ENCODE measurements around the gene LGALS8. TPM values are rescaled to one million over a fixed set of nuclear protein-coding genes. Genes with fewer than 3 reads are reported as not detected.

The LGALS8 gene
- total RNA-seq, 3 donors from 2014 or later (not counting 1 experiment from before 2014, with no cell fraction given) = 90.5 to 129 (median 114) TPM

- Mint-ChIP-seq H3K9me3 (no peaks in the 10 kb centered on the region), H3K4me3 (no peak overlapping the region), H3K4me1 (peaks cover 7% of the 10 kb centered on the region in 2 donors), H3K36me3 (no peaks in the 10 kb centered on the region), H3K27ac (no peak overlapping the region), H3K27me3 (ENCODE audit: low read depth in 2 of 2) (peaks cover 2 to 8% of the 10 kb centered on the region in 2 donors)
- H3K27ac ChIP-seq (ENCODE audit: low read length) = no peak overlapping the region
- no peak overlapping the region for H3K4me3 ChIP-seq (ENCODE audit: low read length)
- intact Hi-C loops (cut with micrococcal nuclease) = no loop called here
- no peak for DNase-seq
- no peaks in the 10 kb centered on the region for H3K36me3 ChIP-seq (ENCODE audit: control insufficient read depth, insufficient read depth, low read length)
- 98% methylated on average over 5 of the region's 5 CpGs for whole genome bisulfite sequencing (ENCODE audit: insufficient coverage)
- no peaks in the 10 kb centered on the region for H3K9me3 ChIP-seq (ENCODE audit: control insufficient read depth, insufficient read depth, low read length)
- H3K4me1 ChIP-seq (ENCODE audit: control insufficient read depth, insufficient read depth, low read length) = peaks cover 8% of the 10 kb centered on the region
- no peak for ATAC-seq
- no peaks in the 10 kb centered on the region for H3K27me3 ChIP-seq (ENCODE audit: control insufficient read depth, insufficient read depth, low read length)
- TF ChIP-seq, protein P1, sequence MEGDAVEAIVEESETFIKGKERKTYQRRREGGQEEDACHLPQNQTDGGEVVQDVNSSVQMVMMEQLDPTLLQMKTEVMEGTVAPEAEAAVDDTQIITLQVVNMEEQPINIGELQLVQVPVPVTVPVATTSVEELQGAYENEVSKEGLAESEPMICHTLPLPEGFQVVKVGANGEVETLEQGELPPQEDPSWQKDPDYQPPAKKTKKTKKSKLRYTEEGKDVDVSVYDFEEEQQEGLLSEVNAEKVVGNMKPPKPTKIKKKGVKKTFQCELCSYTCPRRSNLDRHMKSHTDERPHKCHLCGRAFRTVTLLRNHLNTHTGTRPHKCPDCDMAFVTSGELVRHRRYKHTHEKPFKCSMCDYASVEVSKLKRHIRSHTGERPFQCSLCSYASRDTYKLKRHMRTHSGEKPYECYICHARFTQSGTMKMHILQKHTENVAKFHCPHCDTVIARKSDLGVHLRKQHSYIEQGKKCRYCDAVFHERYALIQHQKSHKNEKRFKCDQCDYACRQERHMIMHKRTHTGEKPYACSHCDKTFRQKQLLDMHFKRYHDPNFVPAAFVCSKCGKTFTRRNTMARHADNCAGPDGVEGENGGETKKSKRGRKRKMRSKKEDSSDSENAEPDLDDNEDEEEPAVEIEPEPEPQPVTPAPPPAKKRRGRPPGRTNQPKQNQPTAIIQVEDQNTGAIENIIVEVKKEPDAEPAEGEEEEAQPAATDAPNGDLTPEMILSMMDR (IDR thresholded peaks at IDR 0.05) = no peak
Observed at GRCh38 chr1:236507022-236507700, 16.6 kb upstream of the LGALS8 start.

- intact Hi-C loops (cut with micrococcal nuclease) = no loop called here
- no peak for ATAC-seq
- no peaks in the 10 kb centered on the region for H3K9me3 ChIP-seq (ENCODE audit: control insufficient read depth, insufficient read depth, low read length)
- no peak overlapping the region for H3K4me3 Mint-ChIP-seq
- H3K27me3 Mint-ChIP-seq (ENCODE audit: low read depth in 2 of 2) = peaks cover 0 to 2% of the 10 kb centered on the region in 2 donors
- no peaks in the 10 kb centered on the region for H3K27me3 ChIP-seq (ENCODE audit: control insufficient read depth, insufficient read depth, low read length)
- DNase-seq = no peak
- no peak overlapping the region for H3K27ac Mint-ChIP-seq
- no peaks in the 10 kb centered on the region for H3K9me3 Mint-ChIP-seq
- H3K4me1 Mint-ChIP-seq = no peaks in the 10 kb centered on the region
- no peaks in the 10 kb centered on the region for H3K36me3 ChIP-seq (ENCODE audit: control insufficient read depth, insufficient read depth, low read length)
- no peak overlapping the region for H3K4me3 ChIP-seq (ENCODE audit: low read length)
- H3K27ac ChIP-seq (ENCODE audit: low read length) = no peak overlapping the region
- WGBS (ENCODE audit: insufficient coverage) = 84% methylated on average over 6 of the region's 6 CpGs
- no peaks in the 10 kb centered on the region for H3K4me1 ChIP-seq (ENCODE audit: control insufficient read depth, insufficient read depth, low read length)
- TF ChIP-seq, protein P1 (IDR thresholded peaks at IDR 0.05) = no peak
- H3K36me3 Mint-ChIP-seq = no peaks in the 10 kb centered on the region
Observed at GRCh38 chr1:236508593-236509027, 15.2 kb upstream of the LGALS8 start.

DNA sequence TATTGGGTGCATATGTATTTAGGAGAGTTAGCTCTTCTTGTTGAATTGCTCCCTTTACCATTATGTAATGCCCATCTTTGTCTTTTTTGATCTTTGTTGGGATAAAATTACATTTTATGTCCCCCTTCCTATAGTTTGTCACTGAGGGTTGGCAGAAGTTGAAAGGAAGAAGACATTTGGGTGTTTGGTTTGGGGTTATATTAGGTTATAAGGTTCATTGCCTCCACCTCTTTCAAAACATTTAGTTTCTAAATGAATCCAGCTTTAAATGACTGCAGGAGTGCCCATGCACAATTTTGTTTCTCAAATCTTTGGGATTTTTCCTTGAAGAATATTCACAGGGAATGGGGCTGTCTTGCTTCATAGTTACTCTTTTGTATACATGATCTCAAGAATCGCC is 14.6 kb upstream of the LGALS8 start:
- Histone ChIP-seq H3K36me3 (ENCODE audit: control insufficient read depth, insufficient read depth, low read length) (no peaks in the 10 kb centered on the region), H3K27me3 (ENCODE audit: control insufficient read depth, insufficient read depth, low read length) (no peaks in the 10 kb centered on the region), H3K27ac (ENCODE audit: low read length) (no peak overlapping the region), H3K9me3 (ENCODE audit: control insufficient read depth, insufficient read depth, low read length) (no peaks in the 10 kb centered on the region), H3K4me1 (ENCODE audit: control insufficient read depth, insufficient read depth, low read length) (no peaks in the 10 kb centered on the region), H3K4me3 (ENCODE audit: low read length) (no peak overlapping the region)
- 94% methylated on average over 1 of the region's 1 CpG for WGBS (ENCODE audit: insufficient coverage)
- no peaks in the 10 kb centered on the region for H3K4me1 Mint-ChIP-seq
- no peak overlapping the region for H3K27ac Mint-ChIP-seq
- no peaks in the 10 kb centered on the region for H3K36me3 Mint-ChIP-seq
- intact Hi-C loops (cut with micrococcal nuclease) = no loop called here
- H3K27me3 Mint-ChIP-seq (ENCODE audit: low read depth in 2 of 2) = peaks cover 0 to 2% of the 10 kb centered on the region in 2 donors
- H3K4me3 Mint-ChIP-seq = no peak overlapping the region
- H3K9me3 Mint-ChIP-seq = no peaks in the 10 kb centered on the region
- ATAC-seq (no peak), DNase-seq (no peak)
- TF ChIP-seq, protein P1 (IDR thresholded peaks at IDR 0.05) = no peak

Measured in natural killer cell (primary cell).